HepG2 (cell line): Measurements from ENCODE around the gene KCNMA1.

Experiments
- TF ChIP-seq, protein P1 (sequence below): IDR thresholded peaks from 2 replicates; pipeline ENCODE4 v1.6.1; 2016; ENCODE audit warnings: low read depth, missing genetic modification reagents, missing compliant biosample characterization
- TF ChIP-seq, protein P2 (sequence below): sonication (generic); formaldehyde crosslinking; IDR thresholded peaks from 2 replicates; pipeline ENCODE4 v1.9.0; 2021; ENCODE audit warnings: missing genetic modification reagents, mild to moderate bottlenecking, borderline replicate concordance

DNA sequence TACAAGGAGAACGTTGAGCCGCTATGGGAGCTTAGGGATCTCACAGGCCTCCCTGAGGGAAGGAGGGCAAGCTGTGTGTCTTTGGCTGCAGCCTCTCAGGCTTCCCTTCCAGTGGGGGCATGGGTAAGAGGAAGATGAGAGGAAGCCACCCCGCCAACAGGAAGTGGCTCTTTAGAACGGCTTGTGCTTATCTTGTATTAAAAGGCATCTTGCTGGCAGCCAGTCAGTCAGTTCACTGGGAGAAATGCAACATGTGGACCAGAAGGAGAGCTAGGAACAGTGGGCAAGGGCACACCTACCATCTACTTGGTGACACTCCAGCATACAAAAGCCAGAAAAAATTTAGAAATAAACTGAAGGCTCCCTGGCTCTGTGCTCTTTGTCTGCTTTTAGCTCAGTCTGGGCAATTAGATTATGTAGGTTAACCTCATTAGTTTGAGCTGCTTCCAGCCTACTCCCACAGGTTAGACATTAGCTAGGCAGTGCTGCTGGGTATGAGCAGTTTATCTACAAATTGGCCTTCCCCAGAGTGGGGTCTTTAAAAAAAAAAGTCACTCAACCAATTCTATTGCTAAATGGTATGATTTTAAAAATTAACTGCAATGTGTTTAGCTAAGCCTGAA, 595.9 kb downstream of the KCNMA1 start:
- TF ChIP-seq, protein P1, sequence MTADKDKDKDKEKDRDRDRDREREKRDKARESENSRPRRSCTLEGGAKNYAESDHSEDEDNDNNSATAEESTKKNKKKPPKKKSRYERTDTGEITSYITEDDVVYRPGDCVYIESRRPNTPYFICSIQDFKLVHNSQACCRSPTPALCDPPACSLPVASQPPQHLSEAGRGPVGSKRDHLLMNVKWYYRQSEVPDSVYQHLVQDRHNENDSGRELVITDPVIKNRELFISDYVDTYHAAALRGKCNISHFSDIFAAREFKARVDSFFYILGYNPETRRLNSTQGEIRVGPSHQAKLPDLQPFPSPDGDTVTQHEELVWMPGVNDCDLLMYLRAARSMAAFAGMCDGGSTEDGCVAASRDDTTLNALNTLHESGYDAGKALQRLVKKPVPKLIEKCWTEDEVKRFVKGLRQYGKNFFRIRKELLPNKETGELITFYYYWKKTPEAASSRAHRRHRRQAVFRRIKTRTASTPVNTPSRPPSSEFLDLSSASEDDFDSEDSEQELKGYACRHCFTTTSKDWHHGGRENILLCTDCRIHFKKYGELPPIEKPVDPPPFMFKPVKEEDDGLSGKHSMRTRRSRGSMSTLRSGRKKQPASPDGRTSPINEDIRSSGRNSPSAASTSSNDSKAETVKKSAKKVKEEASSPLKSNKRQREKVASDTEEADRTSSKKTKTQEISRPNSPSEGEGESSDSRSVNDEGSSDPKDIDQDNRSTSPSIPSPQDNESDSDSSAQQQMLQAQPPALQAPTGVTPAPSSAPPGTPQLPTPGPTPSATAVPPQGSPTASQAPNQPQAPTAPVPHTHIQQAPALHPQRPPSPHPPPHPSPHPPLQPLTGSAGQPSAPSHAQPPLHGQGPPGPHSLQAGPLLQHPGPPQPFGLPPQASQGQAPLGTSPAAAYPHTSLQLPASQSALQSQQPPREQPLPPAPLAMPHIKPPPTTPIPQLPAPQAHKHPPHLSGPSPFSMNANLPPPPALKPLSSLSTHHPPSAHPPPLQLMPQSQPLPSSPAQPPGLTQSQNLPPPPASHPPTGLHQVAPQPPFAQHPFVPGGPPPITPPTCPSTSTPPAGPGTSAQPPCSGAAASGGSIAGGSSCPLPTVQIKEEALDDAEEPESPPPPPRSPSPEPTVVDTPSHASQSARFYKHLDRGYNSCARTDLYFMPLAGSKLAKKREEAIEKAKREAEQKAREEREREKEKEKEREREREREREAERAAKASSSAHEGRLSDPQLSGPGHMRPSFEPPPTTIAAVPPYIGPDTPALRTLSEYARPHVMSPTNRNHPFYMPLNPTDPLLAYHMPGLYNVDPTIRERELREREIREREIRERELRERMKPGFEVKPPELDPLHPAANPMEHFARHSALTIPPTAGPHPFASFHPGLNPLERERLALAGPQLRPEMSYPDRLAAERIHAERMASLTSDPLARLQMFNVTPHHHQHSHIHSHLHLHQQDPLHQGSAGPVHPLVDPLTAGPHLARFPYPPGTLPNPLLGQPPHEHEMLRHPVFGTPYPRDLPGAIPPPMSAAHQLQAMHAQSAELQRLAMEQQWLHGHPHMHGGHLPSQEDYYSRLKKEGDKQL = no peak
- TF ChIP-seq, protein P2, sequence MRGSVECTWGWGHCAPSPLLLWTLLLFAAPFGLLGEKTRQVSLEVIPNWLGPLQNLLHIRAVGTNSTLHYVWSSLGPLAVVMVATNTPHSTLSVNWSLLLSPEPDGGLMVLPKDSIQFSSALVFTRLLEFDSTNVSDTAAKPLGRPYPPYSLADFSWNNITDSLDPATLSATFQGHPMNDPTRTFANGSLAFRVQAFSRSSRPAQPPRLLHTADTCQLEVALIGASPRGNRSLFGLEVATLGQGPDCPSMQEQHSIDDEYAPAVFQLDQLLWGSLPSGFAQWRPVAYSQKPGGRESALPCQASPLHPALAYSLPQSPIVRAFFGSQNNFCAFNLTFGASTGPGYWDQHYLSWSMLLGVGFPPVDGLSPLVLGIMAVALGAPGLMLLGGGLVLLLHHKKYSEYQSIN (CRISPR knock-in tag) = no peak
